Fibroblast of lung (primary cell): Measurements from ENCODE around the gene TMCC2. TPM values are rescaled to one million over a fixed set of nuclear protein-coding genes. Genes with fewer than 3 reads are reported as not detected.

Experiments
- DNase-seq, 2 donors: peaks; one replicate each; pipeline versions ENCODE4 v3.0.0 to v3.0.0-alpha.2; 2010; ENCODE audit warnings: low read depth in 2 of 2
- H2AFZ ChIP-seq: 2 replicates; pipeline ENCODE4 v1.5.1; 2012; ENCODE audit warnings: low read length, control low read depth, inconsistent platforms
- H3K27ac ChIP-seq: 2 replicates; pipeline ENCODE4 v1.5.1; 2011; ENCODE audit warnings: low read length, control low read depth; ENCODE audit not compliant: insufficient read depth
- H3K27me3 ChIP-seq: 2 replicates; pipeline ENCODE4 v1.5.1; 2011; ENCODE audit warnings: mild to moderate bottlenecking, low read length; ENCODE audit not compliant: control insufficient read depth, insufficient read depth
- H3K36me3 ChIP-seq: 2 replicates; pipeline ENCODE4 v1.5.1; 2011; ENCODE audit warnings: low read length; ENCODE audit not compliant: control insufficient read depth, insufficient read depth
- H3K4me1 ChIP-seq: 2 replicates; pipeline ENCODE4 v1.5.1; 2011; ENCODE audit warnings: low read length; ENCODE audit not compliant: control insufficient read depth, insufficient read depth; ENCODE audit errors: extremely low read depth
- H3K4me2 ChIP-seq: 2 replicates; pipeline ENCODE4 v1.5.1; 2011; ENCODE audit warnings: low read length, control low read depth; ENCODE audit not compliant: insufficient read depth; ENCODE audit errors: extremely low read depth
- H3K4me3 ChIP-seq, 4 experiments: fragments of 200-600 bp in 1 of 4; sonication (generic) in 1 of 4; replicated peaks in 1 of 4; 2 replicates each; pipeline ENCODE4 v1.5.1; 2011 to 2016; ENCODE audit warnings: low read length in 4 of 4, low read depth in 3 of 4, mild to moderate bottlenecking in 3 of 4, control low read depth in 2 of 4, inconsistent platforms in 1 of 4, mixed read lengths in 1 of 4; ENCODE audit not compliant: insufficient read depth in 1 of 4; ENCODE audit errors: control extremely low read depth in 1 of 4
- H3K79me2 ChIP-seq: 2 replicates; pipeline ENCODE4 v1.5.1; 2012; ENCODE audit warnings: mild to moderate bottlenecking, low read length, inconsistent platforms; ENCODE audit not compliant: control insufficient read depth, insufficient read depth
- H3K9ac ChIP-seq: 2 replicates; pipeline ENCODE4 v1.5.1; 2011; ENCODE audit warnings: mild to moderate bottlenecking, low read length, control low read depth; ENCODE audit not compliant: insufficient read depth
- H3K9me3 ChIP-seq: 2 replicates; pipeline ENCODE4 v1.5.1; 2012; ENCODE audit warnings: low read depth, low read length; ENCODE audit not compliant: control insufficient read depth, insufficient read depth
- H4K20me1 ChIP-seq: 2 replicates; pipeline ENCODE4 v1.5.1; 2011; ENCODE audit warnings: low read length; ENCODE audit not compliant: control insufficient read depth, insufficient read depth; ENCODE audit errors: extremely low read depth
- CTCF ChIP-seq, 2 donors: IDR thresholded peaks in 1 of 2; conservative IDR thresholded peaks in 1 of 2; 1 replicate in 1 of 2; 2 replicates in 1 of 2; pipeline ENCODE4 v1.5.1; 2011 to 2012; ENCODE audit warnings: low read length in 2 of 2, control low read depth in 1 of 2, inconsistent platforms in 1 of 2, low read depth in 1 of 2, mild to moderate bottlenecking in 1 of 2
- EZH2 ChIP-seq: IDR thresholded peaks from 2 replicates; pipeline ENCODE4 v1.5.1; 2012; ENCODE audit warnings: low read length, control low read depth, mild to moderate bottlenecking; ENCODE audit errors: missing control alignments
- polyA plus RNA-seq, 2 donors: library from polyadenylated mRNA; depleted of rRNA in 1 of 2; stranded (reverse) in 1 of 2; unstranded in 1 of 2; fragments of >200 nt; gene quantifications; 2 replicates each; pipeline ENCODE4 v1.2.1, GENCODE V29; 2011 to 2012; ENCODE audit warnings: missing spikeins in 1 of 2
- total RNA-seq: library from RNA; depleted of rRNA; stranded (reverse); fragments of >200 nt; gene quantifications from 2 replicates; pipeline ENCODE4 v1.2.1, GENCODE V29; 2014

The TMCC2 gene
- total and polyA plus RNA-seq, 2 donors (not counting 1 experiment from before 2014, with no cell fraction given) = 2.3 to 6.9 TPM

DNA sequence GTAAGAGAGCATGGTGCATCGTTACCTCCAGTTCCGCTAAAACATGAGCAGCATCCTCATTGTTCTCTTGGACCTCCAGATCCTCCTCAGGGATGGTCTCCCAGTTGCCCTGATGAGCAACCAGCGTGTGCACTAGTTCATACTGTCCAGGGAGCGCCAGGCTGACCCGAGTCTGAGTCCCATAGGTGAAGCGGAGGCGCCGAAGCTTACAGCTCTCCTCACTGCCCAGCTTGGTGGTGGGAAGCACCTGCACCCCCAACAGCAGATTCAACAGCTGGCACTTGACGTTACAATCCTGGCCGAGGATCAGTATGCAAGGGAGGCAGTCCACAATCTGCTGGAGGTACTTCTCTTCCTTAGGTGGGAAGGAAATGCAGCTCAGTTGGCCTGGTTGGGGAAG lies 40.3 kb upstream of the TMCC2 start:
- Histone ChIP-seq H2AFZ (no peak overlapping the region), H4K20me1 (no peaks in the 10 kb centered on the region), H3K4me3 (no peak overlapping the region), H3K27me3 (no peaks in the 10 kb centered on the region), H3K4me2 (no peak overlapping the region), H3K9me3 (no peaks in the 10 kb centered on the region), H3K36me3 (peaks cover 6% of the 10 kb centered on the region), H3K27ac (no peak overlapping the region), H3K4me1 (peaks cover 6% of the 10 kb centered on the region), H3K79me2 (peaks cover 41% of the 10 kb centered on the region), H3K9ac (no peak overlapping the region)
- no peak for DNase-seq
- no peak for TF ChIP-seq EZH2

DNA sequence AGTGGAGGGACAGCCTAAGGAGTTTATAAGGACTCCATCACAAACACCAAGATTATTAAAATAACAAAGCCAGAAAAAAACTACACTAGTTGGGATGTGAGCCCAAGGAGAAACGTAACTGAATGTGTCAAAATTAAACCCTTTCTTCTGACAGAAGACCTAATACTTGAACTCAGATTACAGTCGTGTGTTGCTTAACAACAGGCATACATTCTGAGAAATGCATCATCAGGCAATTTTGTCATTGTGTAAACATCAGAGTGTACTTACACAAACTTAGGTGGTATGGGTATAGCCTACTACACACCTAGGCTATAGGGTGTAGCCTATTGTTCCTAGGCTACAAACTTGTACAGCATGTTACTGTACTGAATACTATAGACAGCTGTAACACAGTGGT lies 39.6 kb upstream of the TMCC2 start:
- H3K9me3 ChIP-seq = no peaks in the 10 kb centered on the region
- no peaks in the 10 kb centered on the region for H4K20me1 ChIP-seq
- TF ChIP-seq EZH2 = no peak
- TF ChIP-seq CTCF (conservative IDR thresholded peaks at IDR 0.05 in 1 of 2, IDR thresholded peaks at IDR 0.05 in 1 of 2; ENCODE audit: low read depth in 1 of 2, low read length in 2 of 2) = no peak

GRCh38 chr1:205188596-205188995 lies 39.1 kb upstream of the TMCC2 start:
- Histone ChIP-seq H3K27ac (no peak overlapping the region), H3K4me1 (peaks cover 5% of the 10 kb centered on the region), H3K9ac (no peak overlapping the region), H4K20me1 (no peaks in the 10 kb centered on the region), H3K9me3 (no peaks in the 10 kb centered on the region), H3K79me2 (peaks cover 48% of the 10 kb centered on the region), H3K4me3 (no peak overlapping the region), H3K4me2 (no peak overlapping the region), H2AFZ (no peak overlapping the region), H3K27me3 (no peaks in the 10 kb centered on the region), H3K36me3 (peaks cover 4% of the 10 kb centered on the region)
- TF ChIP-seq CTCF (conservative IDR thresholded peaks at IDR 0.05 in 1 of 2, IDR thresholded peaks at IDR 0.05 in 1 of 2; ENCODE audit: low read depth in 1 of 2, low read length in 2 of 2) (no peak), EZH2 (no peak)
- no peak for DNase-seq

More for the DNA sequence above, 39.6 kb upstream of the TMCC2 start:
- Histone ChIP-seq H3K4me1 (peaks cover 6% of the 10 kb centered on the region), H3K36me3 (peaks cover 4% of the 10 kb centered on the region), H3K4me2 (no peak overlapping the region), H2AFZ (no peak overlapping the region), H3K79me2 (peaks cover 46% of the 10 kb centered on the region), H3K9ac (no peak overlapping the region), H3K27ac (no peak overlapping the region), H3K27me3 (no peaks in the 10 kb centered on the region), H3K4me3 (no peak overlapping the region)
- DNase-seq = no peak
